ENCODE measurements around the gene TMEM158. TPM values are rescaled to one million over a fixed set of nuclear protein-coding genes. Genes with fewer than 3 reads are reported as not detected.

Gene TMEM158
- total RNA-seq, 4 donors from 2014 or later = 0.97 to 4.6 (median 2.2) TPM

GRCh38 chr3:45185461-45185860 is 40.6 kb downstream of the TMEM158 start:
- no peak for DNase-seq (ENCODE audit: low spot score in 2 of 2)
- TF ChIP-seq EP300 (IDR thresholded peaks at IDR 0.05) (no peak), CTCF (IDR thresholded peaks at IDR 0.05) (no peak), POLR2AphosphoS5 (IDR thresholded peaks at IDR 0.05) (no peak), POLR2A (IDR thresholded peaks at IDR 0.05) (no peak)
- 92% methylated on average over 5 of the region's 5 CpGs for WGBS
- H3K4me3 ChIP-seq = no peak overlapping the region
- no peaks in the 10 kb centered on the region for H3K27me3 ChIP-seq
- H3K27ac ChIP-seq = no peak overlapping the region
- no peaks in the 10 kb centered on the region for H3K36me3 ChIP-seq
- H3K4me1 ChIP-seq = peaks cover 25% of the 10 kb centered on the region
- no peaks in the 10 kb centered on the region for H3K9me3 ChIP-seq

- 87% methylated on average over 2 of the region's 2 CpGs for WGBS
- Histone ChIP-seq H3K4me3 (no peak overlapping the region), H3K27me3 (no peaks in the 10 kb centered on the region), H3K27ac (no peak overlapping the region), H3K36me3 (no peaks in the 10 kb centered on the region), H3K4me1 (peaks cover 25% of the 10 kb centered on the region), H3K9me3 (no peaks in the 10 kb centered on the region)
- TF ChIP-seq POLR2AphosphoS5 (IDR thresholded peaks at IDR 0.05) (no peak), EP300 (IDR thresholded peaks at IDR 0.05) (no peak), POLR2A (IDR thresholded peaks at IDR 0.05) (no peak), CTCF (IDR thresholded peaks at IDR 0.05) (no peak)
- DNase-seq (ENCODE audit: low spot score in 2 of 2) = no peak
These were observed 41.0 kb downstream of the TMEM158 start for GRCh38 chr3:45185052-45185451.

GRCh38 chr3:45183872-45184262 is 42.2 kb downstream of the TMEM158 start:
- TF ChIP-seq POLR2A (IDR thresholded peaks at IDR 0.05) (no peak), CTCF (IDR thresholded peaks at IDR 0.05) (no peak), EP300 (IDR thresholded peaks at IDR 0.05) (no peak), POLR2AphosphoS5 (IDR thresholded peaks at IDR 0.05) (no peak)
- no peak for DNase-seq (ENCODE audit: low spot score in 2 of 2)
- Histone ChIP-seq H3K4me3 (no peak overlapping the region), H3K4me1 (peaks cover 37% of the 10 kb centered on the region), H3K27me3 (no peaks in the 10 kb centered on the region), H3K27ac (peak overlapping the region; percentile 27), H3K9me3 (no peaks in the 10 kb centered on the region), H3K36me3 (no peaks in the 10 kb centered on the region)
- WGBS = no CpG with 5 or more reads among the region's 7 CpGs

- Histone ChIP-seq H3K4me1 (peaks cover 43% of the 10 kb centered on the region), H3K36me3 (no peaks in the 10 kb centered on the region), H3K27me3 (no peaks in the 10 kb centered on the region), H3K9me3 (no peaks in the 10 kb centered on the region), H3K27ac (peak overlapping the region; percentile 79), H3K4me3 (no peak overlapping the region)
- no peak for DNase-seq (ENCODE audit: low spot score in 2 of 2)
- TF ChIP-seq POLR2A (IDR thresholded peaks at IDR 0.05) = no peak
- TF ChIP-seq EP300 (IDR thresholded peaks at IDR 0.05) = no peak
- TF ChIP-seq POLR2AphosphoS5 (IDR thresholded peaks at IDR 0.05) = peak in 1 of 3 donors; percentile 57
- no peak for TF ChIP-seq CTCF (IDR thresholded peaks at IDR 0.05)
- 25% methylated on average over 7 of the region's 7 CpGs for WGBS
These were observed 42.9 kb downstream of the TMEM158 start for GRCh38 chr3:45182915-45183871.

GRCh38 chr3:45181496-45181895 is 44.6 kb downstream of the TMEM158 start:
- 47% methylated on average over 5 of the region's 5 CpGs for WGBS
- H3K36me3 ChIP-seq = no peaks in the 10 kb centered on the region
- H3K9me3 ChIP-seq = no peaks in the 10 kb centered on the region
- no peak overlapping the region for H3K4me3 ChIP-seq
- no peak for DNase-seq (ENCODE audit: low spot score in 2 of 2)
- no peak overlapping the region for H3K27ac ChIP-seq
- TF ChIP-seq POLR2A (IDR thresholded peaks at IDR 0.05) (no peak), POLR2AphosphoS5 (IDR thresholded peaks at IDR 0.05) (no peak), CTCF (IDR thresholded peaks at IDR 0.05) (no peak), EP300 (IDR thresholded peaks at IDR 0.05) (no peak)
- H3K27me3 ChIP-seq = no peaks in the 10 kb centered on the region
- H3K4me1 ChIP-seq = peaks cover 48% of the 10 kb centered on the region
